ENCODE results near the gene TRPM3.

TRPM3 gene

DNA sequence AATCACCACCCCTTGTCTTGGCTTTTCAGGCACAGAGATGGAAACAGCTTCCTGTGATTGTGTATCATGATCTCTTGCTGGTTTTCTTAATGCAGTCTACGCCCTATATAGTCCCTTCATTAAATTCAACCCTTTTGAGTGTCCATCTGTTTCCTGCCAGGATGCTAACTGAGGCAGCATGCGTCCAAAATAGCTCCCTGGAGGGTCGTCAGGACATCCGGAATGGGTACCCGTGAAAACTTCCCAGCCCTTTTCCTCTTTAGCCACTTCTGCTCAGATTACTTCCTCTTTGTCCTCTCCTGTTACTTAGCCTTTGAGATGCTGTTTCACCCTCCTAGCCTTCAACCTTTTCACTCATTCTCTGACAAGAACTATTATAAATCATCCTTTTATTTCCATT lies 627.2 kb downstream of the TRPM3 start:
- in situ Hi-C loops (cut with MboI; ENCODE audit: low pct_unique_long_range_greater_than_20kb, low sequenced_read_pairs, unreplicated experiment): no loop called here
- TF ChIP-seq, protein P1, sequence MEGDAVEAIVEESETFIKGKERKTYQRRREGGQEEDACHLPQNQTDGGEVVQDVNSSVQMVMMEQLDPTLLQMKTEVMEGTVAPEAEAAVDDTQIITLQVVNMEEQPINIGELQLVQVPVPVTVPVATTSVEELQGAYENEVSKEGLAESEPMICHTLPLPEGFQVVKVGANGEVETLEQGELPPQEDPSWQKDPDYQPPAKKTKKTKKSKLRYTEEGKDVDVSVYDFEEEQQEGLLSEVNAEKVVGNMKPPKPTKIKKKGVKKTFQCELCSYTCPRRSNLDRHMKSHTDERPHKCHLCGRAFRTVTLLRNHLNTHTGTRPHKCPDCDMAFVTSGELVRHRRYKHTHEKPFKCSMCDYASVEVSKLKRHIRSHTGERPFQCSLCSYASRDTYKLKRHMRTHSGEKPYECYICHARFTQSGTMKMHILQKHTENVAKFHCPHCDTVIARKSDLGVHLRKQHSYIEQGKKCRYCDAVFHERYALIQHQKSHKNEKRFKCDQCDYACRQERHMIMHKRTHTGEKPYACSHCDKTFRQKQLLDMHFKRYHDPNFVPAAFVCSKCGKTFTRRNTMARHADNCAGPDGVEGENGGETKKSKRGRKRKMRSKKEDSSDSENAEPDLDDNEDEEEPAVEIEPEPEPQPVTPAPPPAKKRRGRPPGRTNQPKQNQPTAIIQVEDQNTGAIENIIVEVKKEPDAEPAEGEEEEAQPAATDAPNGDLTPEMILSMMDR (IDR thresholded peaks at IDR 0.05; ENCODE audit: extremely low read depth, insufficient read depth, missing control alignments): no peak
- DNase-seq (ENCODE audit: low spot score): no peak

DNA sequence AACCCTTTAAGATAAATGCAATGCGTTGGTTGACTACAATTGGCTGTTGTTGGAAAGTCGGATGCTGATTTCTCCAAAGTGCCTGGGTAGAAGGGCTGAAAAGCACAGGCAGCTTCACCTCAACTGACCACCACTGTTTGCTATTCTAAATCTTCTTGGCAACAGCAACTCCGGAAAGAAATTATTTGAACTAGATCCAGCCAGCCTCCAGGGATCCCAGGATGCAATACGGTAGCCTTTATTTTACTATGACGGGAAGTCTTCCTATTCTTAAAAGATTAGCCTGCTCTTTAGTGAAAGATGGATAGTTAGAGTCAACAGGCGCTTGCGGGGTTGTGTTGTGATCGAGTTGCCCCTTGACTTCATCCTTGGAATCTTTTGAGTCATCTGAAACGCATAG lies 628.4 kb downstream of the TRPM3 start:
- no peak for DNase-seq (ENCODE audit: low spot score)
- in situ Hi-C loops (cut with MboI; ENCODE audit: low pct_unique_long_range_greater_than_20kb, low sequenced_read_pairs, unreplicated experiment): no loop called here
- TF ChIP-seq, protein P1 (IDR thresholded peaks at IDR 0.05; ENCODE audit: extremely low read depth, insufficient read depth, missing control alignments): no peak

DNA sequence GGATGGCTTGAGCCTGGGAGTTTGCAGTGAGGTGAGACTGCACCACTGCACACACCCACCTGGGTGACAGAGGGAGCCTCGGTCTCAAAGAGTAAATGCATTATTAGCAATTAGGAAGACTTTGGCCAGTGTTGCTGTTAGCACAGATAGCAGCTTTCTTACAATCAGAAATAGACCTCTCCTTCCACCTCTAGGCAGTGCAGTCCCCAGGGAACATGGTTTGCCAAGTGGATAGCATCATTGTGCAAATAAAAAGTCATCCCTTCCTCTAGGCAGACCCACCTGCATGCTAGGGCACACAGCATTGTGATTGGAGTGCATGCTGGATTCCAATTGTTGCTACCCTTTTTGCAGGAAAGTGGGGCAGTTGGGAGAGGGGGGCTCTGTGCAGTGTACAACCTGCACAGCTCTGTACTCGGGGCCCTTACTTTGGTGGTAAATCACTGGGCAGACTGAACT lies 629.1 kb downstream of the TRPM3 start:
- in situ Hi-C loops (cut with MboI; ENCODE audit: low pct_unique_long_range_greater_than_20kb, low sequenced_read_pairs, unreplicated experiment): no loop called here
- TF ChIP-seq, protein P1 (IDR thresholded peaks at IDR 0.05; ENCODE audit: extremely low read depth, insufficient read depth, missing control alignments): no peak
- no peak for DNase-seq (ENCODE audit: low spot score)

DNA sequence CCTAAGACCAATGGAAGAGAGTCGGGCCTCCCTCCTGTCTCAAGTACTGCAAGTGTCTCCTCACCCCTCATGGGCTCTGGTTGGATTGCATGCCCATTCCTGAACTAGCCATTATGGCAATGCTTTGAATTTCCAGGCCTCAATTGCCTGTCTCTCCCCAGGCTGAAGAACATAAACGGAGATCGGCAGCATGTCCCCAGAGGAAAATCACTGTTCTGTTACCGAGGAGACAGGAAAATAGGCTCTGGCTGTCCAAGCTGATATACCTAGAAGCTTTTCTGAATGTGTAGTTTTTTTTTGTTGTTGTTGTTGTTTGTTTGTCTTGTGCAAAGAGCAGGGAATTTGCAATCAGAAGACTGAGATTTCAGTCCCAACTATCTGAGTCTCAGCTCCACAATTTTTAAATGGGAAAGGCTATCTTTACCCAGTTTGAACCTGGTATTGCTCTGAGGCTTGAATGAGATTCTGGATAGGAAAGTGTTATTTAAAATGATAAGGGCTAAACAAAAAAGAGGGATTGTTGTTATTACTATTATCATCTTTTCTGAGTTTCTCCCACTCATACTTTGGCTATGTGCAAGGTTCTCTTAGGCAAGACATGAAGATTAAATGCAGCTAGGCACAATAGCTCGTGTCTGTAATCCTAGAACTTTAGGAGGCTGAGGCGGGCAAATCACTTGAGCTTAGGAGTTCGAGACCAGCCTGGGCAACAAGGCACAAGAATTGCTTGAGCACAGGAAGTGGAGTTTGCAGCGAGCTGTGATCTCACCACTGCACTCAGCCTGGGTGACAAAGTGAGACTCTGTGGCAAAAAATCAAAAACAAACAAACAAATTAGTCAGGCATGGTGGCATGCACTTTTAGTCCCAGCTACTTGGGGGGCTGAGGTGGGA lies 629.7 kb downstream of the TRPM3 start:
- in situ Hi-C loops (cut with MboI; ENCODE audit: low pct_unique_long_range_greater_than_20kb, low sequenced_read_pairs, unreplicated experiment): no loop called here
- TF ChIP-seq, protein P1 (IDR thresholded peaks at IDR 0.05; ENCODE audit: extremely low read depth, insufficient read depth, missing control alignments): no peak
- DNase-seq (ENCODE audit: low spot score): no peak

DNA sequence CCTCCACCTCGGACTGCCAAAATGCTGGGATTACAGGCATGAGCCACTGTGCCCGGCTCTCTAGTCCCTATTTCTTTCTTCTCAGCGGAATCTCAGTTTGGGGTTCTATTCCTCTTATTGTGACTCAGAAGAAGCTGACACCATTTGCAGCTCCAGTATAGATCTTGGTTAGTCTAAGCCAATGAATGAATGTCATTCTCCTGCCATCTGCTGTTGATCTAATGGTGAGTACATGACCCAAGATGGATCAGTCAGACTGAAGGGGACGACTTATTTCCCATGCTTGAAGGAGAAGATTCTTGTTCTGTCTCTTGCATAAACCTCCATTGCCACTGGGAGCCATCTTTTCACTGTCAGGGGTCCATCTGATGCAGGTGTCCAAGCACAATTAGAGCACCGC lies 630.9 kb downstream of the TRPM3 start:
- TF ChIP-seq, protein P1 (IDR thresholded peaks at IDR 0.05; ENCODE audit: extremely low read depth, insufficient read depth, missing control alignments): no peak
- in situ Hi-C loops (cut with MboI; ENCODE audit: low pct_unique_long_range_greater_than_20kb, low sequenced_read_pairs, unreplicated experiment): no loop called here
- DNase-seq (ENCODE audit: low spot score): no peak

DNA sequence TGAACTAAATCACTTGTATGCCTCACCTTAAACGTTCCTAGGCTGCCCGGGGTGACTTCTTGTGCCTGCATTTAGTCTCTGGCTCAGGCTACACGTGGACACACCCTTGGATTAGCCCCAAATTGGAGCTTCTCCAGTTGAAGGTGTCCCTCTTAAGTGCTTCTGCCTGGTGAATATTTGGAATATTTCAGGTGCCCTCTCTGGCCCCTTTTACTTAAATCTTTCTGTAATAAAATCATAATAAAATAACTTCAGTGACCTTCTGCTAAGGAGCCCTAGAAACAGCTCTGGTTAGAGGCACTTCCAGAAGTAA lies 632.7 kb downstream of the TRPM3 start:
- in situ Hi-C loops (cut with MboI; ENCODE audit: low pct_unique_long_range_greater_than_20kb, low sequenced_read_pairs, unreplicated experiment): loop anchor here (10.0 kb wide), 1 partner anchor 134 kb away; no protein-coding TSS in a partner anchor
- TF ChIP-seq, protein P1 (IDR thresholded peaks at IDR 0.05; ENCODE audit: extremely low read depth, insufficient read depth, missing control alignments): no peak
- no peak for DNase-seq (ENCODE audit: low spot score)
